OCI-LY7 (cell line): ENCODE results near the gene JADE3. TPM values are rescaled to one million over a fixed set of nuclear protein-coding genes. Genes with fewer than 3 reads are reported as not detected.

Experiments
- BruUV-seq: library from RNA; stranded (reverse); fragments of 400-500 nt; replicated peaks from 2 replicates; lab custom pipeline; 2021; lab: Mats Ljungman, UMichigan
- CTCF ChIA-PET: fragments of 300-600 bp; sonication (Branson Sonifier 250); formaldehyde crosslinking; loops from one replicate; lab custom pipeline; 2022; ENCODE audit warnings: antibody characterized with exemption; ENCODE audit not compliant: unreplicated experiment; lab: Charles Lee
- POLR2A ChIA-PET: fragments of 300-600 bp; sonication (Branson Sonifier 250); formaldehyde crosslinking; loops from one replicate; lab custom pipeline; 2022; ENCODE audit warnings: antibody characterized with exemption; lab: Charles Lee
- DNase-seq: peaks from one replicate; pipeline ENCODE4 v3.0.0-alpha.2; 2015; ENCODE audit warnings: low spot score
- H2AFZ ChIP-seq: fragments of 200-600 bp; sonication (generic), shearing (Covaris generic); 2 replicates; pipeline ENCODE4 v1.6.1; 2014; ENCODE audit warnings: mild to moderate bottlenecking, antibody characterized with exemption, low read length, moderate library complexity
- H3K27ac ChIP-seq: fragments of 200-600 bp; sonication (generic); 2 replicates; pipeline ENCODE4 v1.5.1; 2014; ENCODE audit warnings: mixed run types, low read depth, mild to moderate bottlenecking, moderate library complexity, low read length, inconsistent platforms; ENCODE audit not compliant: poor library complexity, severe bottlenecking
- H3K36me3 ChIP-seq: fragments of 200-600 bp; sonication (generic); 2 replicates; pipeline ENCODE4 v1.6.1; 2014; ENCODE audit warnings: mild to moderate bottlenecking, antibody characterized with exemption, low read length, moderate library complexity, mixed read lengths; ENCODE audit not compliant: insufficient read depth
- H3K4me1 ChIP-seq: fragments of 200-600 bp; sonication (generic); 2 replicates; pipeline ENCODE4 v1.5.1; 2014; ENCODE audit warnings: mild to moderate bottlenecking, low read length; ENCODE audit not compliant: insufficient read depth, poor library complexity, severe bottlenecking
- H3K4me2 ChIP-seq: fragments of 200-600 bp; sonication (generic); 2 replicates; pipeline ENCODE4 v1.6.1; 2014; ENCODE audit warnings: mild to moderate bottlenecking, low read length
- H3K4me3 ChIP-seq: fragments of 200-600 bp; sonication (generic); 2 replicates; pipeline ENCODE4 v1.5.1; 2014; ENCODE audit warnings: mild to moderate bottlenecking, low read depth, low read length; ENCODE audit not compliant: poor library complexity, severe bottlenecking
- H3K79me2 ChIP-seq: fragments of 200-600 bp; sonication (generic); 2 replicates; pipeline ENCODE4 v1.6.1; 2016; ENCODE audit warnings: low read depth, mild to moderate bottlenecking, low read length, moderate library complexity, mixed read lengths; ENCODE audit not compliant: insufficient read depth
- H3K9me2 ChIP-seq: fragments of 200-600 bp; sonication (generic); 2 replicates; pipeline ENCODE4 v1.6.1; 2016; ENCODE audit warnings: mild to moderate bottlenecking, low read length, mixed read lengths; ENCODE audit not compliant: insufficient read depth
- H3K9me3 ChIP-seq: fragments of 200-600 bp; sonication (generic); 2 replicates; pipeline ENCODE4 v1.6.1; 2014; ENCODE audit warnings: mild to moderate bottlenecking, mixed run types, low read length, mixed read lengths
- H4K20me1 ChIP-seq: fragments of 200-600 bp; sonication (generic); 2 replicates; pipeline ENCODE4 v1.6.1; 2014; ENCODE audit warnings: mild to moderate bottlenecking, antibody characterized with exemption, low read length, moderate library complexity, mixed read lengths; ENCODE audit not compliant: insufficient read depth
- CTCF ChIP-seq: fragments of 200-600 bp; sonication (generic); conservative IDR thresholded peaks from 2 replicates; pipeline ENCODE4 v1.5.1; 2014; ENCODE audit warnings: mild to moderate bottlenecking, antibody characterized with exemption, low read length, moderate library complexity, mixed read lengths
- EZH2phosphoT487 ChIP-seq: fragments of 200-600 bp; sonication (generic); IDR thresholded peaks from 2 replicates; pipeline ENCODE4 v1.6.1; 2018; ENCODE audit warnings: low read depth, borderline replicate concordance, mild to moderate bottlenecking, mixed run types, antibody characterized with exemption, low read length, moderate library complexity, mixed read lengths
- intact Hi-C: fragments of 100-400 bp; cut with micrococcal nuclease; formaldehyde crosslinking; loops from one replicate; pipeline ENCODE4 v1.10.0; 2022; ENCODE audit not compliant: unreplicated experiment
- small RNA-seq: library from RNA; depleted of rRNA; stranded (forward); fragments of <200 nt; gene quantifications from one replicate; pipeline ENCODE3, GENCODE V24; 2014
- total RNA-seq, 2 experiments: library from RNA; depleted of rRNA in 1 of 2; stranded (reverse); fragments of >200 nt in 1 of 2; shearing (Covaris generic) in 1 of 2; gene quantifications; 2 replicates each; pipeline ENCODE4 v1.2.3, GENCODE V29; 2014 to 2022

Gene JADE3
- total RNA-seq, 2 experiments from 2014 or later = 6.1 to 10.7 TPM

GRCh38 chrX:47098338-47099094, 186.3 kb downstream of the JADE3 start:
- Histone ChIP-seq H3K4me1 (no peaks in the 10 kb centered on the region), H4K20me1 (no peaks in the 10 kb centered on the region), H3K27ac (no peak overlapping the region), H3K9me3 (no peaks in the 10 kb centered on the region), H3K9me2 (no peaks in the 10 kb centered on the region), H3K36me3 (no peaks in the 10 kb centered on the region), H2AFZ (no peak overlapping the region), H3K4me3 (no peak overlapping the region), H3K79me2 (no peaks in the 10 kb centered on the region), H3K4me2 (no peak overlapping the region)
- DNase-seq = no peak
- intact Hi-C loops = loop anchor here (10.0 kb wide), 1 partner anchor 194 kb away; no protein-coding TSS in a partner anchor
- ChIA-PET CTCF (no interaction called here), POLR2A (interaction anchor here (0.9 kb wide), 1 partner anchor 103 kb away, joined by 4 read pairs; no protein-coding TSS in a partner anchor)
- TF ChIP-seq CTCF (no peak), EZH2phosphoT487 (no peak)
- no TSS peak for BruUV-seq

DNA sequence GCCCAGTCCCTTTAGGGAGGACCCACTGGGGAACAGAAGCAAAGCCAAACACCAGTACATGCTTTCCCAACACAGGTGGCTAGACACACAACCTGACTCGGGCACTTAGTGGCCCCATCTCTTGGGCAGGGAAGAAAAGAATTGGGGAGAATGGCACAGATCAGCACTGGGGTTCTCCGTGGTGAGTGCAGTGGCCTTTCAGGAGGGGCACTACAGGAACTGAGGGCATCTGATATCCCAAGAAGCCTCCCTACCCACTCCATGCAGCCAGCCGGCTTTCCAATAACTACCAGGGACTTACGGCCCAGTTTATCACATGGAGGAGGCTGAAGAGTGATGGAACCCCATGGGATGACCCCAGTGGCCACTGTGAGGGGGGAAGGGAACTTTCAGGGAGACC, 189.0 kb downstream of the JADE3 start:
- DNase-seq = no peak
- H3K79me2 ChIP-seq = no peaks in the 10 kb centered on the region
- H3K4me1 ChIP-seq = no peaks in the 10 kb centered on the region
- H3K4me3 ChIP-seq = no peak overlapping the region
- H3K36me3 ChIP-seq = no peaks in the 10 kb centered on the region
- H3K27ac ChIP-seq = no peak overlapping the region
- BruUV-seq = no TSS peak
- POLR2A ChIA-PET = no interaction called here
- no peaks in the 10 kb centered on the region for H3K9me2 ChIP-seq
- no peak overlapping the region for H3K4me2 ChIP-seq
- no peak for TF ChIP-seq EZH2phosphoT487
- no peak for TF ChIP-seq CTCF
- H3K9me3 ChIP-seq = no peaks in the 10 kb centered on the region
- H4K20me1 ChIP-seq = no peaks in the 10 kb centered on the region
- CTCF ChIA-PET = no interaction called here
- no peak overlapping the region for H2AFZ ChIP-seq
- intact Hi-C loops = no loop called here

Small RNA genes within 50 kb of the gene (small RNA-seq; reads per million reads assigned to genes)
- gene RNU6-1189P = not detected

Other genes starting within 250 kb of the JADE3 start
- gene SLC9A7, start 153.3 kb upstream of the JADE3 start, total RNA-seq (2014; rRNA removed; shearing (Covaris generic)) = 34.2 and 40.5 TPM in 2 replicates
- gene SLC9A7, start 153.3 kb upstream of the JADE3 start, total RNA-seq (2022) = 58.5 and 59.6 TPM in 2 replicates
- 12.0 and 12.7 TPM in 2 replicates for gene RP2, start 75.4 kb upstream of the JADE3 start, total RNA-seq (2014; rRNA removed; shearing (Covaris generic))
- 14.4 and 15.4 TPM in 2 replicates for gene RP2, start 75.4 kb upstream of the JADE3 start, total RNA-seq (2022)
- 0.25 TPM in 1 of 2 replicates, not detected in the other for gene RGN, start 166.0 kb downstream of the JADE3 start, total RNA-seq (2014; rRNA removed; shearing (Covaris generic))
- gene RGN, start 166.0 kb downstream of the JADE3 start, total RNA-seq (2022) = not detected in 2 replicates
- 139 TPM in 2 replicates for gene NDUFB11, start 232.3 kb downstream of the JADE3 start, total RNA-seq (2014; rRNA removed; shearing (Covaris generic))
- 76.8 and 78.1 TPM in 2 replicates for gene NDUFB11, start 232.3 kb downstream of the JADE3 start, total RNA-seq (2022)
- gene RBM10, start 232.8 kb downstream of the JADE3 start, total RNA-seq (2014; rRNA removed; shearing (Covaris generic)) = 40.1 and 45.6 TPM in 2 replicates
- 44.9 and 46.6 TPM in 2 replicates for gene RBM10, start 232.8 kb downstream of the JADE3 start, total RNA-seq (2022)